GM12874 (cell line): Measurements from ENCODE around the gene GABARAPL2.

Experiments
- TF ChIP-seq, protein P1 (sequence below): IDR thresholded peaks from 2 replicates; pipeline ENCODE4 v1.5.1; 2011; ENCODE audit warnings: low read depth, mild to moderate bottlenecking, control low read depth, low read length, moderate library complexity; ENCODE audit not compliant: insufficient read depth

The GABARAPL2 gene

DNA sequence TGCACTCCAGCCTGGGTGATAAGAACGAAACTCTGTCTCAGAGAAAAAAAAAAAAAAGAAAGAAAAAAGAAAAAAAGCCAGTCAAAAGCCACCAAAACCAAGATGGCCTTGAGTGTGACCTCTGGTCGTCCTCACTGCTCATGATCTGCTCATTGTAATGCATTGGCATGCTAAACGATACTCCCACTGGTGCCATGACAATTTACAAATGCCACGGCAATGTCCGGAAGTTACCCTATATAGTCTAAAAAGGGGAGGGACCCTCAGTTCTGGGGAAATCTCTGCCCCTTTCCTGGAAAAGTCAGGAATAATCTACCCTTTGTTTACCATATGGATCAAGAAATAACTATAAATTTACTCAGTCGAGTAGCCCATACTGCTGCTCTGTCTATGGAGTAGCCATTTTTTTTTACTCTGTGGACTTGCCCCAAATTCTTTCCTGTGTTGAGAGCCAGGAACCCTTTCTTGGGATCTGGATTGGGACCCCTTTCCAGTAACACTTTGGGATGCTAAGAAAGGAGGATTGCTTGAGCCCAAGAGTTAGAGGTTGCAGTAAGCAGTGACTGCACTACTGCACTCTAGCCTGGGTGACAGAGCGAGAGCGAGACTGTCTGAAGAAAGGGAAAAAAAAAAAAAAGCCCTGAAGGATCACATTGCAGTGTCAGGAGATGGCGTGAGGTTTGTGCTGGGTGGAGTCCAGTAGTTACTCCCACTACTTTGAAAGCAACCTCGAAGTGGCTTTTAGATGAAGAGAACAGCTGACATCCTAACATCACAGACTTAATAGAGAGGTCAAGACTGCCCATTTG is 6.4 kb upstream of the GABARAPL2 start:
- TF ChIP-seq, protein P1, sequence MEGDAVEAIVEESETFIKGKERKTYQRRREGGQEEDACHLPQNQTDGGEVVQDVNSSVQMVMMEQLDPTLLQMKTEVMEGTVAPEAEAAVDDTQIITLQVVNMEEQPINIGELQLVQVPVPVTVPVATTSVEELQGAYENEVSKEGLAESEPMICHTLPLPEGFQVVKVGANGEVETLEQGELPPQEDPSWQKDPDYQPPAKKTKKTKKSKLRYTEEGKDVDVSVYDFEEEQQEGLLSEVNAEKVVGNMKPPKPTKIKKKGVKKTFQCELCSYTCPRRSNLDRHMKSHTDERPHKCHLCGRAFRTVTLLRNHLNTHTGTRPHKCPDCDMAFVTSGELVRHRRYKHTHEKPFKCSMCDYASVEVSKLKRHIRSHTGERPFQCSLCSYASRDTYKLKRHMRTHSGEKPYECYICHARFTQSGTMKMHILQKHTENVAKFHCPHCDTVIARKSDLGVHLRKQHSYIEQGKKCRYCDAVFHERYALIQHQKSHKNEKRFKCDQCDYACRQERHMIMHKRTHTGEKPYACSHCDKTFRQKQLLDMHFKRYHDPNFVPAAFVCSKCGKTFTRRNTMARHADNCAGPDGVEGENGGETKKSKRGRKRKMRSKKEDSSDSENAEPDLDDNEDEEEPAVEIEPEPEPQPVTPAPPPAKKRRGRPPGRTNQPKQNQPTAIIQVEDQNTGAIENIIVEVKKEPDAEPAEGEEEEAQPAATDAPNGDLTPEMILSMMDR, result no peak

DNA sequence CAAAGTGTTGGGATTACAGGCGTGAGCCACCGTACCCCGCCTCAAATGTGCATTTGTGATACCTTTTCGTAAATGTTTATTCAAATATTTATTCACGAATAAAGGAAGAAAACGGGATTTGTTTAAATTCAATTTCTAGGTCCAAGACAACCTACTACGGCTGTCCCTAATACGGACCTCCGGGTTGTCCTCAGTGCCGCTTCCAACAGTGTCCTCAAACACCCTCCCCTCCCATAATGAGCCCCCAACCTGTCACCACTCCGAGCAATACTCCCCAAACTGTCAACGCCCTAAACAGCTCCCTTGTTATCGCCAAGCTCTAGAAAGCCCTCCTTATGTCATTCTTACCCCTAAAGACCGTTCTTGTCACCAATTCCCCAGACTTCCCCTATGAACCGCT is 539 bp upstream of the GABARAPL2 start:
- TF ChIP-seq, protein P1, result no peak

DNA sequence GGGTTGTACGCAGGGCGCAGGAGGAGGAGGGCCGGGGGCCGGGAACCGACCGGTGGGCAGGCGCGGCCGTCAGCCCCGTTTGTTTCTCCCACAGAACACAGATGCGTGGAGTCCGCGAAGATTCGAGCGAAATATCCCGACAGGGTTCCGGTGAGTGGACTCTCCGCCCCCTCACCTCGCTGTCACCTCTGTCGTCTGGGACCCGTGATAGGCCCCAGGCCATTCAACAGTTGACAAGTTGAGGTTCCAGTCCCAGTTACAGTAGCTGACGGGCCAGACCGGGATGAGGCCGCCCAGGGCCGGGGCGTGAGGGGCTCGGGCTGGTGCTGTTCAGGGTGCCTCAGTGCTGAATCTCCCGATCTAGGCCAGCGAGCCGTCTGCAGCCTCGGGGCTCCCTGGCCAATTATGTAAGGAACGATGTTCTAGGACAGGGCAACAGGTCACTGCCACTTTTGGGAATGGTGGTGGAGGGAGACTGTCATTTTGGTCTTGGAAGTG is 628 bp downstream of the GABARAPL2 start:
- TF ChIP-seq, protein P1, result no peak

DNA sequence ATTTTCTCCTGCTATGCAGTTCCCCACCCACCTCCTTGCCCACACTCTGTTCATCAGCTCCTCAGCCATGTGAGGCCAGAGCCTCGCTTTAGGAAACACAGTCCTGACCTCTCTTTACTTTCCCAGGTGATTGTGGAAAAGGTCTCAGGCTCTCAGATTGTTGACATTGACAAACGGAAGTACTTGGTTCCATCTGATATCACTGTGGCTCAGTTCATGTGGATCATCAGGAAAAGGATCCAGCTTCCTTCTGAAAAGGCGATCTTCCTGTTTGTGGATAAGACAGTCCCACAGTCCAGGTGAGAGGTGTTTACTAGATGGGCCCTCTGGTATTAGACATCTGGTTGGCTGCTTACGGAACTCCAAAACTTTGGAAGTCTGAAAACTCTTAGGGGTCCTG is 1.7 kb downstream of the GABARAPL2 start:
- TF ChIP-seq, protein P1, result no peak

- TF ChIP-seq, protein P1, result no peak
Observed at GRCh38 chr16:75570396-75571065, 4.4 kb downstream of the GABARAPL2 start.

DNA sequence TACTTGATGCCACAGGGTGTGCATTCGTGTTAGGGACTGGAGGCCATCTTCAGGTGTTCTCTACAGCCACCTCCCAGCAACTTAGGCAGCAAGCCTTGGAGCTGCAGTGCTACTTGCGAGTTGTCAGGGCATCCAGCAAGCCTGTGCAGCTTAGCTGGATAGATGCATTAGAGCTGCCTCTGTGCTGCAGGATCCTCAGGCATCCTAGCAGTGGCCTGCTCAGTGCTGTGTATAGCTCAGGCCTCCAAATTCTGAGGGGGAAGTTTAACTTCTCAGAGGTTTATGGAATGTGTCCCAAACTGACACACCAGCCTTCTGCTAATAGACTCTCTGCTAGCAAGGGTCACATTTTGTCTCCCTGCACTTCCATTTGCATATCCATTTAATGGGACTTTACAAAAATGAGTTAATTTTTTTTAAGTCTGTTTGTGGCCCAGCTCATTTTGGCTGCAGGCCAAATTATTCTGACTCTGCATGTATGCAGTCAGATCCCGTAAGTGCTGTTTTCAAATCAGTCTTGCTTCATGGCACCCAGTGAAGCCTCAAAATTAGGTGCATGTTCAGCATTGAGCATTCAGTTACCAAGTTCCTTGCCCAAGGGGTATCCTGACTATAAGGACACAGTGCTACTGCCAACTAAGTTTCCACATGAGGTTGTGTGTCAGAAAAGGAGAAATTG is 6.8 kb downstream of the GABARAPL2 start:
- TF ChIP-seq, protein P1, result no peak

GRCh38 chr16:75573955-75574354 is 7.8 kb downstream of the GABARAPL2 start:
- TF ChIP-seq, protein P1, result no peak
